ENCODE results near the gene MFAP1.

The MFAP1 gene

DNA sequence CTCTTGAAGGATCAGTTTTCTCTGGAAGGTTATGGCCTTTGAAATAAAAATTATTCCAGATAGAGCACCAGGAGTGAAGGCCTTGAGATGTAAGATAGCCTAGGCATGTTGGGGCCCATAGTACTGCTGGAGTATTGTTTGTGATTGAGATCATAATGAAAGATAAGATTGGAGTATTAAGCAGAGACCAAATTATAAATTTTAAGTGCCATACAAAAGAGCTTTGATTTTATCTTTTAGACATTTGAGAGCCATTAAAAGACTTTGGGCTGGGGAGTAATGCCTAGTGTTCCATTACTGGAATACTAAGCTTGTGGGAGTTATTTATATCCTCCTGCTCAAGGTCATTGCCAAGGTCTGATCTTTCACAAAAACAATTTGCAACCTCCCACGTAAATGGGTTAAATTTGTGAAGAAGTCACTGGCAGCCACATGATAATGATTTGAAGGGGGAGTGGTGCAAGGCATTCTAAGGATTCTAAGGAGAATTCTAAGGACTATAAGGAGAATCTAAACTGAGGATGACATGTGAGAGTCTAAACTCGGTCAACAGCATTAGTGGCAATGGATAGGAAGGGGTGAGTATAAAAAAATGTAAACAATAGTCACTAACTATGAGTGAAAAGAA lies 60.6 kb downstream of the MFAP1 start:
- H3K27me3 Mint-ChIP-seq (ENCODE audit: low read depth, poor library complexity) = no peaks in the 10 kb centered on the region
- TF ChIP-seq, protein P1, sequence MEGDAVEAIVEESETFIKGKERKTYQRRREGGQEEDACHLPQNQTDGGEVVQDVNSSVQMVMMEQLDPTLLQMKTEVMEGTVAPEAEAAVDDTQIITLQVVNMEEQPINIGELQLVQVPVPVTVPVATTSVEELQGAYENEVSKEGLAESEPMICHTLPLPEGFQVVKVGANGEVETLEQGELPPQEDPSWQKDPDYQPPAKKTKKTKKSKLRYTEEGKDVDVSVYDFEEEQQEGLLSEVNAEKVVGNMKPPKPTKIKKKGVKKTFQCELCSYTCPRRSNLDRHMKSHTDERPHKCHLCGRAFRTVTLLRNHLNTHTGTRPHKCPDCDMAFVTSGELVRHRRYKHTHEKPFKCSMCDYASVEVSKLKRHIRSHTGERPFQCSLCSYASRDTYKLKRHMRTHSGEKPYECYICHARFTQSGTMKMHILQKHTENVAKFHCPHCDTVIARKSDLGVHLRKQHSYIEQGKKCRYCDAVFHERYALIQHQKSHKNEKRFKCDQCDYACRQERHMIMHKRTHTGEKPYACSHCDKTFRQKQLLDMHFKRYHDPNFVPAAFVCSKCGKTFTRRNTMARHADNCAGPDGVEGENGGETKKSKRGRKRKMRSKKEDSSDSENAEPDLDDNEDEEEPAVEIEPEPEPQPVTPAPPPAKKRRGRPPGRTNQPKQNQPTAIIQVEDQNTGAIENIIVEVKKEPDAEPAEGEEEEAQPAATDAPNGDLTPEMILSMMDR (IDR thresholded peaks at IDR 0.05) = no peak
- no peak overlapping the region for H3K27ac Mint-ChIP-seq
- no peaks in the 10 kb centered on the region for H3K9me3 Mint-ChIP-seq
- peaks cover 81% of the 10 kb centered on the region for H3K36me3 Mint-ChIP-seq (ENCODE audit: low read depth)
- H3K4me3 Mint-ChIP-seq = no peak overlapping the region
- DNase-seq = no peak
- no peaks in the 10 kb centered on the region for H3K4me1 Mint-ChIP-seq

- TF ChIP-seq, protein P1 (IDR thresholded peaks at IDR 0.05) = no peak
- Mint-ChIP-seq H3K27me3 (ENCODE audit: low read depth, poor library complexity) (no peaks in the 10 kb centered on the region), H3K4me3 (no peak overlapping the region), H3K4me1 (no peaks in the 10 kb centered on the region), H3K9me3 (no peaks in the 10 kb centered on the region), H3K36me3 (ENCODE audit: low read depth) (peaks cover 78% of the 10 kb centered on the region), H3K27ac (no peak overlapping the region)
- DNase-seq = no peak
These were observed 61.7 kb downstream of the MFAP1 start for GRCh38 chr15:43762824-43763223.
